BJ (cell line): ENCODE data around the gene GCK. TPM values are rescaled to one million over a fixed set of nuclear protein-coding genes. Genes with fewer than 3 reads are reported as not detected.

Experiments
- CTCF ChIA-PET: fragments of 350-600 bp; formaldehyde crosslinking; extraction: SDS; loops from one replicate; lab custom pipeline; 2021; ENCODE audit warnings: antibody characterized with exemption, inconsistent platforms; lab: Yijun Ruan, JAX
- POLR2A ChIA-PET: fragments of 300-600 bp; sonication (Branson Sonifier 250); formaldehyde crosslinking; extraction: SDS; loops from one replicate; lab custom pipeline; 2021; ENCODE audit warnings: antibody characterized with exemption; lab: Charles Lee
- DNase-seq: peaks from one replicate; pipeline ENCODE4 v3.0.0-alpha.2; 2011; ENCODE audit warnings: low read depth
- H3K27me3 ChIP-seq: 2 replicates; pipeline ENCODE4 v1.6.0; 2011; ENCODE audit warnings: low read length; ENCODE audit not compliant: control insufficient read depth, insufficient read depth
- H3K36me3 ChIP-seq: 2 replicates; pipeline ENCODE4 v1.5.1; 2011; ENCODE audit warnings: low read length; ENCODE audit not compliant: control insufficient read depth, insufficient read depth
- H3K4me3 ChIP-seq: 2 replicates; pipeline ENCODE4 v1.5.1; 2011; ENCODE audit warnings: low read depth, mild to moderate bottlenecking, control low read depth, low read length
- CTCF ChIP-seq: IDR thresholded peaks from 2 replicates; pipeline ENCODE4 v1.5.1; 2011; ENCODE audit warnings: low read depth, mild to moderate bottlenecking, control low read depth, inconsistent platforms, low read length, moderate library complexity; ENCODE audit not compliant: insufficient read depth
- polyA plus RNA-seq: library from polyadenylated mRNA; depleted of rRNA; stranded (reverse); fragments of >200 nt; gene quantifications from 2 replicates; pipeline ENCODE4 v1.2.3, GENCODE V29; 2011

Gene GCK
- polyA plus RNA-seq, 1 experiment: 0.40 TPM

DNA sequence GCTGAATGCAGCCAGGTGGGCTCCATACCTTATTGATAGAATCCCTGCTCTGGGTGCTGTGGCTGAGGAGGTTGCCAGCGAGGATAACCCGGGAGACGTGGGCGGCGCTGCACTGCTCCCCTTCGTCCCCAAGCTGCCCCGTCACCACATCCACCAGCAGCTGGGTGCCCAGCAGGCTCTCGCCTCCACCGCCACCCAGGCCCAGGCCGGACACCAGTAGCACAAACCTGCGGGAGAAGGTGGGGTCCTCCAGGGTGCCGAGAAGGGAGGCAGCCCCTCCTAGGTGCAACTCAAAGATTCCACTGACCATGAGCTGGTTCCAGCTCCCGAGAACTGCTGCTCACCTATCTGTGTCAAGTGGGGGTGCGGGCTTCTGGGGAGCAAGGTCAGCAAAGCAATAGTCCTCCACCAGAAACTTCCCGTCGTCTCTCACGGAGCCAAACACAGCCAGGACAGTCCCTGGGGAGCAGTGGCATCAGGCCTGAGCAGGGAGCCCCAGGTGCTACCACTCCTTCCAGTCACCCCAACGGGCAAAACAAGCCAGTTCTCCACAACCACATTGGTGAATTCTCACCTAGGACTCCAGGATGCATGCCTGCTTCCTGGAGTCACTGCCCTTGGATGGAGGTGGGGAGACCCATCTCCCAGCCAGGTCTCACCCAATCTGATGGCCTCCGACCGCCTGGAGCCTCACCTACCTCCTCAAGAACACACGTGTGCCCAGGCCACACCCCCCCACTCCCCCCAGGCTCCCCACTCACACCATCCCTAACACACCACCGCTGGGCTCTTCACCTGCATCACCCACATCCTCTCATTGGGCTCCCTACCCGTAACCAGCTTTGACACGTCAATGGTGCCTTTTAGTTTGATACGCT, 72.2 kb downstream of the GCK start:
- no peak for TF ChIP-seq CTCF
- CTCF ChIA-PET: interaction anchor here (0.8 to 1.0 kb wide), 2 partner anchors 44 to 79 kb away, joined by 3 read pairs; no protein-coding TSS in a partner anchor
- H3K36me3 ChIP-seq: peaks cover 26% of the 10 kb centered on the region

DNA sequence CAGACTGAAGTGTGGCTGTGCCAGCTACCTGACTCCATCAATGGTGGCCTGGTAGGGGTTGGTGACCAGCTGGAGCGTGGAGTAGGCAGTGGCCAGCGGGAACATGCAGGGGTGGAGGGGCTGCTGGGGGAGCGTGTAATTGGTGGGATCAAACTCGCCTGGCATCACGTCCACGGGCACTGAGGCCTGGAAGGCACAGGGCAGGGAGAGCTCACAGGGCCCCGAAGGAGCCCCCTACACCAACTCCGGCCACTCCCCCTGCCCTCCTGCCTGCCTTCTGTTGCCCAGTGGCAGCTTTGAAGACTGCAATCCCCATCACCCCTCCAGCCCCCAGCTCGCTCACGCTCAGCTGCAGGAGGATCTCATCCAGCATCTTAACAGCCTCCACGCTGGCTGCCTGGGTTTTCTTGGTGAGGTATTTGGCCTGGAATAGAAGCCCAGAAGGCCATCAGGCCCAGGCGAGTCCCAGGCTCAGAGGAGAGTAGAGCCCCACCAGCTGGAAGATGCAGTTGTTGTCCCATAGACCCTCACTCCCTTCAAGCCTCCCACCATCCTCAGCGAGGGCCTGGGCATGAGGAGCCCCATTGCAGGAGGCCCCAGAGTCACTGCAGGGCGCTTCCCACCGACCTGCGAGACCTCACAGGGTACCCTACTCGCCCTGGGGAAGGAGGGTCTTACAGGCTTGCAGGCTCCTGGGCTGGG, 73.0 kb downstream of the GCK start:
- no peak for TF ChIP-seq CTCF
- H3K4me3 ChIP-seq: no peak overlapping the region
- H3K27me3 ChIP-seq: no peaks in the 10 kb centered on the region
- CTCF ChIA-PET: interaction anchor here (0.7 to 1.9 kb wide), 7 partner anchors 8 to 79 kb away, joined by 3 to 7 read pairs (median 4); no protein-coding TSS in a partner anchor
- DNase-seq: no peak
- POLR2A ChIA-PET: no interaction called here
- peaks cover 32% of the 10 kb centered on the region for H3K36me3 ChIP-seq

More for the DNA sequence above, 72.2 kb downstream of the GCK start:
- DNase-seq: no peak
- Histone ChIP-seq H3K4me3 (no peak overlapping the region), H3K27me3 (no peaks in the 10 kb centered on the region)
- POLR2A ChIA-PET: no interaction called here

GRCh38 chr7:44114586-44115310, 74.5 kb downstream of the GCK start:
- TF ChIP-seq CTCF: no peak
- no peaks in the 10 kb centered on the region for H3K27me3 ChIP-seq
- H3K36me3 ChIP-seq: peaks cover 42% of the 10 kb centered on the region
- CTCF ChIA-PET: interaction anchor here (1.3 to 1.9 kb wide), 3 partner anchors 9 to 42 kb away, joined by 4 to 7 read pairs (median 5); no protein-coding TSS in a partner anchor
- DNase-seq: no peak
- H3K4me3 ChIP-seq: no peak overlapping the region
- POLR2A ChIA-PET: interaction anchor here (0.7 kb wide), 1 partner anchor 8 kb away, joined by 3 read pairs; no protein-coding TSS in a partner anchor

GRCh38 chr7:44113764-44114354, 75.4 kb downstream of the GCK start:
- no peak for TF ChIP-seq CTCF
- H3K4me3 ChIP-seq: no peak overlapping the region
- H3K27me3 ChIP-seq: no peaks in the 10 kb centered on the region
- DNase-seq: no peak
- ChIA-PET CTCF (no interaction called here), POLR2A (no interaction called here)
- peaks cover 48% of the 10 kb centered on the region for H3K36me3 ChIP-seq
